Nephron progenitor cell (in vitro differentiated cells): ENCODE results near the gene ADCY10.
A peak's percentile ranks its signal among the peaks of the same experiment; 100 is the strongest.

ENCODE experiments used
- DNase-seq: peaks from one replicate; pipeline ENCODE4 v3.0.0; 2021
- H3K27ac Mint-ChIP-seq: 2 replicates; pipeline ENCODE4 v1.8.0; 2021; ENCODE audit warnings: mild to moderate bottlenecking, moderate library complexity, mixed read lengths
- H3K27me3 Mint-ChIP-seq: 2 replicates; pipeline ENCODE4 v1.8.0; 2021; ENCODE audit warnings: mild to moderate bottlenecking, low read depth, mixed read lengths; ENCODE audit not compliant: poor library complexity
- H3K36me3 Mint-ChIP-seq: 2 replicates; pipeline ENCODE4 v1.8.0; 2021; ENCODE audit warnings: low read depth, mixed read lengths
- H3K4me1 Mint-ChIP-seq: 2 replicates; pipeline ENCODE4 v1.8.0; 2021; ENCODE audit warnings: mixed read lengths
- H3K4me3 Mint-ChIP-seq: 2 replicates; pipeline ENCODE4 v1.8.0; 2021; ENCODE audit warnings: mild to moderate bottlenecking, moderate library complexity, mixed read lengths
- H3K9me3 Mint-ChIP-seq: 2 replicates; pipeline ENCODE4 v1.8.0; 2021; ENCODE audit warnings: mild to moderate bottlenecking, moderate library complexity, mixed read lengths
- CTCF ChIP-seq: fragments of 200-600 bp; sonication (generic); IDR thresholded peaks from 2 replicates; pipeline ENCODE4 v1.5.0; 2021; ENCODE audit warnings: antibody characterized with exemption

The ADCY10 gene

GRCh38 chr1:167799747-167800146 is 114.2 kb downstream of the ADCY10 start:
- H3K27ac Mint-ChIP-seq: no peak overlapping the region

GRCh38 chr1:167798952-167799351 is 115.0 kb downstream of the ADCY10 start:
- Mint-ChIP-seq H3K27me3 (peaks cover 2% of the 10 kb centered on the region), H3K36me3 (peaks cover 33% of the 10 kb centered on the region), H3K4me3 (no peak overlapping the region), H3K27ac (no peak overlapping the region), H3K4me1 (peaks cover 25% of the 10 kb centered on the region), H3K9me3 (peaks cover 27% of the 10 kb centered on the region)
- no peak for DNase-seq
- no peak for TF ChIP-seq CTCF

More at GRCh38 chr1:167799747-167800146, 114.2 kb downstream of the ADCY10 start:
- no peak for DNase-seq
- Mint-ChIP-seq H3K4me1 (peaks cover 25% of the 10 kb centered on the region), H3K36me3 (peaks cover 36% of the 10 kb centered on the region), H3K9me3 (peaks cover 35% of the 10 kb centered on the region), H3K4me3 (no peak overlapping the region), H3K27me3 (peaks cover 3% of the 10 kb centered on the region)
- TF ChIP-seq CTCF: no peak

GRCh38 chr1:167797015-167797414 is 116.9 kb downstream of the ADCY10 start:
- peak overlapping the region; percentile 89 for H3K27ac Mint-ChIP-seq
- peaks cover 28% of the 10 kb centered on the region for H3K4me1 Mint-ChIP-seq
- H3K27me3 Mint-ChIP-seq: no peaks in the 10 kb centered on the region
- TF ChIP-seq CTCF: no peak
- no peak for DNase-seq
- H3K36me3 Mint-ChIP-seq: peaks cover 36% of the 10 kb centered on the region
- no peak overlapping the region for H3K4me3 Mint-ChIP-seq
- peaks cover 10% of the 10 kb centered on the region for H3K9me3 Mint-ChIP-seq

GRCh38 chr1:167795810-167796740 is 117.9 kb downstream of the ADCY10 start:
- Mint-ChIP-seq H3K36me3 (peaks cover 33% of the 10 kb centered on the region), H3K4me3 (no peak overlapping the region), H3K4me1 (peaks cover 38% of the 10 kb centered on the region), H3K27me3 (no peaks in the 10 kb centered on the region), H3K27ac (peak overlapping the region; percentile 30), H3K9me3 (peaks cover 5% of the 10 kb centered on the region)
- TF ChIP-seq CTCF: no peak
- DNase-seq: no peak

- peaks cover 45% of the 10 kb centered on the region for H3K36me3 Mint-ChIP-seq
- no peak overlapping the region for H3K27ac Mint-ChIP-seq
- no peak for TF ChIP-seq CTCF
- no peaks in the 10 kb centered on the region for H3K27me3 Mint-ChIP-seq
- H3K4me1 Mint-ChIP-seq: peaks cover 41% of the 10 kb centered on the region
- no peaks in the 10 kb centered on the region for H3K9me3 Mint-ChIP-seq
- H3K4me3 Mint-ChIP-seq: no peak overlapping the region
- DNase-seq: no peak
These were observed 119.9 kb downstream of the ADCY10 start for GRCh38 chr1:167794043-167794442.

GRCh38 chr1:167792188-167792565 is 121.8 kb downstream of the ADCY10 start:
- Mint-ChIP-seq H3K36me3 (peaks cover 63% of the 10 kb centered on the region), H3K9me3 (no peaks in the 10 kb centered on the region), H3K27me3 (no peaks in the 10 kb centered on the region), H3K4me3 (no peak overlapping the region), H3K4me1 (peaks cover 44% of the 10 kb centered on the region), H3K27ac (peak overlapping the region; percentile 63)
- no peak for TF ChIP-seq CTCF
- DNase-seq: no peak
